GM12891 (cell line): ENCODE measurements around the gene SPATA20.

Source experiments
- DNase-seq: peaks from one replicate; pipeline ENCODE4 v3.0.0; 2011; ENCODE audit warnings: low spot score; ENCODE audit not compliant: insufficient read length
- FAIRE-seq: peaks from 2 replicates; lab custom pipeline; 2011; peaks lifted over from hg19 to GRCh38; lab: Jason Lieb, UNC
- PAX5 ChIP-seq: IDR thresholded peaks from 2 replicates; pipeline ENCODE4 v1.6.1; 2011; ENCODE audit warnings: low read length, moderate library complexity, mild to moderate bottlenecking; ENCODE audit not compliant: insufficient read depth, severe bottlenecking
- POLR2A ChIP-seq: IDR thresholded peaks from 2 replicates; pipeline ENCODE4 v1.6.1; 2011; ENCODE audit warnings: low read depth, low read length, control low read depth
- POLR2AphosphoS5 ChIP-seq: IDR thresholded peaks from 2 replicates; pipeline ENCODE4 v1.6.1; 2011; ENCODE audit warnings: low read depth, low read length, control low read depth
- POU2F2 ChIP-seq: IDR thresholded peaks from 2 replicates; pipeline ENCODE4 v1.6.1; 2011; ENCODE audit warnings: low read depth, mild to moderate bottlenecking, control low read depth, low read length, moderate library complexity
- SPI1 ChIP-seq: IDR thresholded peaks from 2 replicates; pipeline ENCODE4 v1.6.1; 2011; ENCODE audit warnings: low read depth, low read length, control low read depth
- TAF1 ChIP-seq: IDR thresholded peaks from 2 replicates; pipeline ENCODE4 v1.6.1; 2011; ENCODE audit warnings: low read depth, low read length, control low read depth

SPATA20 gene

DNA sequence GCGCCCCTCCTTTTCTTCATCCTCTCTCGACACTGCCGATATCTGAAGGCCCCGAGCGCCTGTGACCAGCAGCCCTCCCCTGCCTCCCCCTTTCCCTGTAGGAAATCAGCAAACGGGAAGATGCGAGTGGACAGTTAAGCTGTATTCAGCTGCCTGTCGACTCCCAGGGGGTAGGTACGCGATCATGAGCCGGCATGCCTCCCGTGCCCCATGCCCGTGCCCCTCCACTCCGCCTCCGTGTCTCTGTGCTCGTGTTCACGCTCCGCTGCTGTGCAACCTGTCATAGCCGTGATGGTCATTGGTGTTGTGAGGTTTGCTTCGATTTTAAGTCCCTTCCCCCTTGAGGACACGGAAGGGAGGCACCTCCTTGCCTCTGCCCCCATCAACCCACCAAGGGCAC, 47.9 kb downstream of the SPATA20 start:
- TF ChIP-seq POLR2A (no peak), POU2F2 (no peak), TAF1 (no peak), PAX5 (no peak), SPI1 (no peak), POLR2AphosphoS5 (no peak)
- no peak for DNase-seq
- FAIRE-seq = no peak

DNA sequence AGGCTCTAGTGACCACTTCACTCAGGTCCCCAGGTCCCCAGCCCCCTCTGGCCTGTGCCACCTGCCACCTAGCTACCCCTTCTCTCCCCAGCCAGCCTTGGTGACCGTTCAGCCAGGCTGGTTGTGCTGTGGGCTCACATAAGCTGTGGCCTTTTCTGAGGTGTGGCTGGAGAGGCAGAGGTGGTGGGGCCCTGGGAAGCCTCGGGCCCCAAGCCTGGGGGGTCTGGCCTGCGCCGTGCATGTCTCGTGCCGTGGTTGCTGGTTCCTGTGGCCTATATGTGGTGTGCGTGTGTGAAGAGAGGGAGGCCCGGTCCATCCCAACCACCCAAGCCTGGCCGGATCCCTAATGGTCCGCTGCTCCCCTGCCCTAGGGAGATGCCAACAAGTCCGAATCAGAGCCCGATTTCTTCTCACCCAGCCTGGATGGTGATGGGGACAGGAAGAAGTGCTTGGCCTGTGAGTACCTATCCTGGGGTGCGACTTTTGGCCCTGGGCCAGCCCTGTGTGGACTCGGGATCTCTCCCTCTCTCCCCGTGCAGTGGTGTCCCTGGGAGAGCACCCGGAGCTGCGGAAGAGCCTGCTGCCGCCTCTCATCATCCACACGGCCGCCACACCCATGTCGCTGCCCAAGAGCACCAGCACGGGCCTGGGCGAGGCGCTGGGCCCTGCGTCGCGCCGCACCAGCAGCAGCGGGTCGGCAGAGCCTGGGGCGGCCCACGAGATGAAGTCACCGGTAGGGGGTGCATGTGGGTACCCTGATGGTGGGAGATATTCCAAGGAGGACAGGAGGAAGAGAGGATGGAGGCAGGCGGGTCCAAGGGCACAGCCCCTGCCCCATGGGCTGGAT, 49.4 kb downstream of the SPATA20 start:
- FAIRE-seq (no peak), DNase-seq (no peak)
- TF ChIP-seq POU2F2 (no peak), POLR2A (no peak), TAF1 (no peak), POLR2AphosphoS5 (no peak)

DNA sequence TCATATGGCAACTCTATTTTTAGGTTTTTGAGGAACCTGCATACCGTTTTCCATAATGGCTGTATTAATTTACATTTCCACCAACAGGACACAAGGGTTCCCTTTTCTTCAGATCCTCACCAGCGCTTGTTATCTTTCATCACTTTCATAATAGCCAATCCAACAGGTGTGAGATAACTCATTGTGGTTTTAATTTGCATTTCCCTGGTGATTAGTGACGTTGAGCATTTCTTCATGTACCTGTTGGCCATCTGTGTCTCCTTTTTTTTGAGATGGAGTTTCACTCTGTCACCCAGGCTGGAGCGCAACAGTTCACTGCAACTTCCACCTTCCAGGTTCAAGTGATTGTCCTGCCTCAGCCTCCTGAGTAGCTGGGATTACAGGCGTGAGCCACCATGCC, 51.5 kb downstream of the SPATA20 start:
- FAIRE-seq (no peak), DNase-seq (no peak)
- TF ChIP-seq POLR2A (no peak), POLR2AphosphoS5 (no peak)

GRCh38 chr17:50599606-50600005, 52.6 kb downstream of the SPATA20 start:
- no peak for TF ChIP-seq PAX5
- FAIRE-seq (no peak), DNase-seq (no peak)

DNA sequence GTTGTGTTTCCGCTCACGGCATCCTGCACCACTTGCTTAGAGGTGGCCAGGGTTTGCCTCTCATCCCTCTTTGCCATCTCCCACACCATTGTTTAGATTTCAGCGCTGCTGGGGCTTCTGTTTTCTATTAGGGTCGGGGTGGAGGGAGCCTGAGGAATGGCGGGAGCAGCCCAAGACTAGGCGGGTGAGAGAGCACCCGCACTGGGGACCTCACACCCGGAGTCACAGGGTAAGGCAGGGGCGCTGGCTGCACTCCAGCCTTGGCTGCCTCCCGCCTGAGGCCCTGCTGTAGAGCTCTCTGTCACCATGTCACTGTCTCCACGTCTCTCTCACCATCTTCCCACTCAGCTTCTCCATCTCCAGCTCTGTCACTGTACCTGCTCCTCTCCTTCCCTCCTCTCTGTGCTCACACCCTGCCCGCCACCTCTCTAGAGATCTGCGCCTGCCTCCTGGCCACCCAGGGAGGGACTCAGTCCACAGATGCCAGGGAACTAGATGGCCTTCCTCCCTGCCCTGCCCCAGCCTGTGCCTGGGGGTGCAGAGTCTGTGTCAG, 54.9 kb downstream of the SPATA20 start:
- DNase-seq (no peak), FAIRE-seq (no peak)
- TF ChIP-seq POU2F2 (no peak), PAX5 (no peak), TAF1 (no peak), POLR2AphosphoS5 (no peak), SPI1 (no peak), POLR2A (no peak)

GRCh38 chr17:50602836-50603235, 55.9 kb downstream of the SPATA20 start:
- DNase-seq (no peak), FAIRE-seq (no peak)
- TF ChIP-seq POLR2A = no peak
- TF ChIP-seq PAX5 = no peak
- TF ChIP-seq POLR2AphosphoS5 = no peak
- TF ChIP-seq TAF1 = no peak
- no peak for TF ChIP-seq SPI1
- TF ChIP-seq POU2F2 = no peak

DNA sequence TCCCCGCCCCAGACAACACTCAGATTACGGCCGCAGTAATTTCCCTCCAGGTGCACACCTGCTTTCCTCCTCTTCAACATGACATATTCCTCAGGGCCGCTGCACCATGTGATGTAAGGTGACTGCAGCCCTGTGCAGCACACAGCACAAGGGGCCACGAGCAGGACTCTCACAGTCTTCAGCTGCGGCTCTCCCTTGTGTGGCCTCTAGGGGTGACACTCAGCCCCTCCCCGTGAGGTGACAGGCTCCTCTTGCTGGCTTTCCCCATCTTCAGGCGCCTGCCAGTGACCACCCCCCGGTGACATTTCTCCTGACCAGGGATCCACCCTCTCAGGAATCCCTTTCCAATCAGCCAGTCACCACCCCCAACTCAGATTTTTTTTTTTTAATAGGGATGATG, 56.4 kb downstream of the SPATA20 start:
- TF ChIP-seq POLR2AphosphoS5 (no peak), POU2F2 (no peak), TAF1 (no peak), PAX5 (no peak), SPI1 (no peak), POLR2A (no peak)
- DNase-seq (peak; percentile 63), FAIRE-seq (no peak)

DNA sequence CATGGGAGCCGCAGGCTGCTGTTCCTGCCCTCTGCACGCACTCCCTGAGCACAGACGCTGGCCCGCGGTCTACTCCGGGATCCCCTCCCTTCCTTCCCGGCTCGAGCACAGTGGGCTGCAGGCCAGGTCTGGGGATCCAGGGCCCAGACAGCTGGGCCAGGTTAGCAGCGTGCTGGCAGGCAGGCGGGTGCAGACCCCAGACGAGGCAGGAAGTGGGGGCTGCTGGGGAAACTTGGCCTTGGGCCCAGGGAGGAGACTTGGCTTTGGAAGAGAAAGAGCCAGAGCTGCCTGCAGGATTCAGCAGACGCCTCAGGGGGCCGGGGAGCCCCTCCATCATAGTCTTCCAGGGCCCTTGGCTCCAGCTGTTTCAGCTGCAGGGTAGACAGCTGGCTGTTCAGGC, 57.5 kb downstream of the SPATA20 start:
- FAIRE-seq (no peak), DNase-seq (no peak)
- TF ChIP-seq SPI1 (no peak), POLR2AphosphoS5 (no peak), TAF1 (no peak), PAX5 (no peak), POU2F2 (no peak), POLR2A (no peak)

- TF ChIP-seq PAX5 (no peak), POU2F2 (no peak), SPI1 (no peak), POLR2AphosphoS5 (no peak), TAF1 (no peak), POLR2A (no peak)
- DNase-seq = no peak
- FAIRE-seq = no peak
Measured at GRCh38 chr17:50605429-50605828, 58.5 kb downstream of the SPATA20 start.
